K562 (cell line): ENCODE data around the gene CRABP2. TPM values are rescaled to one million over a fixed set of nuclear protein-coding genes. Genes with fewer than 3 reads are reported as not detected.
A peak's percentile ranks its signal among the peaks of the same experiment; 100 is the strongest.

Experiments used
- ATAC-seq: fragments of 200-7000 bp; cut with Tn5 transposase; 3 replicates; pipeline ENCODE4 v1.9.1; 2020; ENCODE audit warnings: moderate library complexity
- BruUV-seq: library from RNA; stranded (reverse); fragments of 400-500 nt; replicated peaks from 2 replicates; lab custom pipeline; 2021; lab: Mats Ljungman, UMichigan
- CTCF ChIA-PET: fragments of 300-600 bp; formaldehyde crosslinking; extraction: SDS; loops from one replicate; lab custom pipeline; 2021; ENCODE audit warnings: low intra/inter-chr PET ratio; lab: Yijun Ruan, JAX
- POLR2A ChIA-PET: fragments of 300-600, 350-650 bp; sonication (Branson Sonifier 250); formaldehyde crosslinking; extraction: SDS; loops from one replicate; lab custom pipeline; 2021; ENCODE audit warnings: antibody characterized with exemption, inconsistent platforms; lab: Yijun Ruan, JAX
- DNase-seq, 4 experiments: peaks; one replicate each; pipeline versions ENCODE4 v3.0.0 to v3.0.0-alpha.2; 2011 to 2018; ENCODE audit warnings: low spot score in 3 of 4, mixed read lengths in 3 of 4; ENCODE audit errors: extremely low read depth in 1 of 4
- FAIRE-seq: peaks from 2 replicates; lab custom pipeline; 2011; peaks lifted over from hg19 to GRCh38; lab: Jason Lieb, UNC
- H2AFZ ChIP-seq: 2 replicates; pipeline ENCODE4 v1.6.0; 2011; ENCODE audit warnings: low read depth, low read length, control low read depth, inconsistent platforms
- H3K27ac ChIP-seq: fragments of 200-600 bp; 3 replicates; pipeline ENCODE4 v1.8.0; 2011; ENCODE audit warnings: low read depth, mild to moderate bottlenecking, control low read depth, inconsistent platforms, low read length, moderate library complexity, mixed read lengths; ENCODE audit errors: extremely low read depth
- H3K27me3 ChIP-seq, 2 experiments: fragments of 300-600 bp in 1 of 2; 2 replicates in 1 of 2; 3 replicates in 1 of 2; pipeline versions ENCODE4 v1.6.0 to v1.8.0; 2011; ENCODE audit warnings: inconsistent platforms in 2 of 2, low read length in 2 of 2, mild to moderate bottlenecking in 1 of 2, mixed read lengths in 1 of 2, moderate library complexity in 1 of 2; ENCODE audit not compliant: control insufficient read depth in 2 of 2, insufficient read depth in 2 of 2
- H3K36me3 ChIP-seq: fragments of 300-600 bp; 3 replicates; pipeline ENCODE4 v1.8.0; 2011; ENCODE audit warnings: mild to moderate bottlenecking, low read length, inconsistent platforms; ENCODE audit not compliant: control insufficient read depth, insufficient read depth
- H3K4me1 ChIP-seq, 2 experiments: fragments of 200-600 bp in 1 of 2; replicated peaks in 1 of 2; 2 replicates in 1 of 2; 3 replicates in 1 of 2; pipeline versions ENCODE4 v1.5.1 to v1.8.0; 2011; ENCODE audit warnings: inconsistent platforms in 2 of 2, low read length in 2 of 2, mild to moderate bottlenecking in 1 of 2, mixed read lengths in 1 of 2, moderate library complexity in 1 of 2; ENCODE audit not compliant: control insufficient read depth in 2 of 2, insufficient read depth in 2 of 2
- H3K4me2 ChIP-seq: 2 replicates; pipeline ENCODE4 v1.6.1; 2011; ENCODE audit warnings: low read length, control low read depth, inconsistent platforms, mixed read lengths; ENCODE audit not compliant: insufficient read depth
- H3K4me3 ChIP-seq: fragments of 200-600 bp; sonication (generic), shearing (Covaris generic); 2 replicates; pipeline ENCODE4 v1.5.1; 2016; ENCODE audit warnings: control low read depth, inconsistent platforms
- H3K79me2 ChIP-seq: fragments of 200-600 bp; 3 replicates; pipeline ENCODE4 v1.8.0; 2011; ENCODE audit warnings: low read length, inconsistent platforms; ENCODE audit not compliant: control insufficient read depth, insufficient read depth
- H3K9ac ChIP-seq, 2 experiments: 2 replicates each; pipeline versions ENCODE4 v1.6.0 to v1.6.1; 2011; ENCODE audit warnings: low read depth in 2 of 2, low read length in 2 of 2, control low read depth in 1 of 2, inconsistent platforms in 1 of 2, mild to moderate bottlenecking in 1 of 2, mixed read lengths in 1 of 2; ENCODE audit not compliant: insufficient read depth in 1 of 2
- H3K9me1 ChIP-seq: one replicate; pipeline ENCODE4 v1.6.0; 2011; ENCODE audit warnings: inconsistent platforms, mild to moderate bottlenecking, low read length, moderate library complexity; ENCODE audit not compliant: control insufficient read depth, insufficient read depth
- H3K9me3 ChIP-seq: replicated peaks from 2 replicates; pipeline ENCODE4 v1.5.1; 2011; ENCODE audit warnings: low read depth, low read length, inconsistent platforms; ENCODE audit not compliant: control insufficient read depth, insufficient read depth
- H4K20me1 ChIP-seq: replicated peaks from 2 replicates; pipeline ENCODE4 v1.6.1; 2011; ENCODE audit warnings: low read length, inconsistent platforms, mixed read lengths; ENCODE audit not compliant: control insufficient read depth, insufficient read depth
- ARID1B ChIP-seq: fragments of 450-650 bp; IDR thresholded peaks from 2 replicates; pipeline ENCODE4 v1.6.1; 2016; ENCODE audit warnings: antibody characterized with exemption, mild to moderate bottlenecking, inconsistent platforms
- DIDO1 ChIP-seq: fragments of 450-650 bp; IDR thresholded peaks from 2 replicates; pipeline ENCODE4 v1.6.1; 2016; ENCODE audit warnings: low read depth, missing biosample characterization, missing genetic modification characterization
- DPF2 ChIP-seq: fragments of 450-650 bp; IDR thresholded peaks from 2 replicates; pipeline ENCODE4 v1.6.1; 2016
- GTF2A2 ChIP-seq: IDR thresholded peaks from 2 replicates; pipeline ENCODE4 v1.6.1; 2016; ENCODE audit warnings: mild to moderate bottlenecking, missing genetic modification characterization, missing compliant biosample characterization
- MNT ChIP-seq, 2 experiments: fragments of 450-650 bp; conservative IDR thresholded peaks; 2 replicates each; pipeline ENCODE4 v1.6.1; 2017; ENCODE audit warnings: mild to moderate bottlenecking in 2 of 2, moderate library complexity in 2 of 2
- PRMT5 ChIP-seq: sonication (generic); formaldehyde crosslinking; IDR thresholded peaks from 2 replicates; pipeline ENCODE4 v1.5.0; 2020; ENCODE audit warnings: missing genetic modification reagents
- SNRNP70 ChIP-seq: fragments of 200-400 bp; formaldehyde crosslinking; optimal IDR thresholded peaks from 2 replicates; pipeline ENCODE3; 2017; ENCODE audit warnings: low read depth, low read length
- TEAD4 ChIP-seq, 2 experiments: sonication (generic) in 1 of 2; formaldehyde crosslinking in 1 of 2; IDR thresholded peaks; 2 replicates each; pipeline versions ENCODE4 v1.6.1 to v1.8.0; 2012 to 2022; ENCODE audit warnings: borderline replicate concordance in 1 of 2, inconsistent platforms in 1 of 2, low read length in 1 of 2, mild to moderate bottlenecking in 1 of 2, missing genetic modification reagents in 1 of 2
- WHSC1 ChIP-seq: IDR thresholded peaks from one replicate; pipeline ENCODE4 v1.6.1; 2012; ENCODE audit warnings: low read length, control low read depth, inconsistent platforms
- XRCC4 ChIP-seq: IDR thresholded peaks from one replicate; pipeline ENCODE4 v1.6.1; 2011; ENCODE audit not compliant: insufficient read depth, insufficient read length; ENCODE audit errors: extremely low read depth
- ZNF134 ChIP-seq: fragments of 250-450 bp; sonication (Bioruptor Pico); conservative IDR thresholded peaks from 2 replicates; pipeline ENCODE4 v1.4.0; 2020
- ZNF324 ChIP-seq: fragments of 250-450 bp; sonication (Bioruptor Pico); IDR thresholded peaks from 2 replicates; pipeline ENCODE4 v1.4.0; 2020; ENCODE audit warnings: mild to moderate bottlenecking
- ZNF436 ChIP-seq: fragments of 250-450, 450-650 bp; sonication (Bioruptor Pico); formaldehyde crosslinking; IDR thresholded peaks from 2 replicates; pipeline ENCODE4 v1.7.0; 2020; ENCODE audit warnings: mild to moderate bottlenecking
- ZNF592 ChIP-seq: fragments of 450-650 bp; IDR thresholded peaks from 2 replicates; pipeline ENCODE4 v1.6.1; 2017; ENCODE audit warnings: antibody characterized with exemption, mild to moderate bottlenecking
- WGBS: fragments of 100-300 bp; shearing (Covaris generic); methylation state at CpG from one replicate; pipeline ENCODE4 v1.1.6; 2016; ENCODE audit warnings: low coverage, mixed read lengths; ENCODE audit not compliant: insufficient coverage; ENCODE audit errors: missing lambda C conversion rate; 5-methylcytosine and 5-hydroxymethylcytosine counted together
- in situ Hi-C: fragments of 300-500 bp; cut with MboI; formaldehyde crosslinking; loops from 4 replicates; pipeline ENCODE4 v1.15.0; 2018; ENCODE audit warnings: inconsistent platforms, mixed read lengths
- intact Hi-C: fragments of 100-400 bp; cut with micrococcal nuclease; formaldehyde crosslinking; loops from 2 replicates; pipeline ENCODE4 v1.14.2; 2022
- polyA plus RNA-seq, 8 experiments: library from polyadenylated mRNA; depleted of rRNA in 4 of 8; stranded (reverse) in 5 of 8; unstranded in 3 of 8; fragments of >200 nt; fragmentation: Nextera tagmentation in 2 of 8; fragmentation: Illumina TruSeq in 1 of 8; extraction: Ambion mirVana in 2 of 8; extraction: Trizol in 1 of 8; gene quantifications; 2 replicates each; pipeline versions ENCODE4 v1.2.1 to v1.2.3, GENCODE V29; 2011 to 2014; ENCODE audit warnings: inconsistent platforms in 1 of 8, missing spikeins in 1 of 8
- total RNA-seq, 7 experiments: library from RNA; depleted of rRNA in 6 of 7; stranded (reverse); fragments of >200 nt in 6 of 7; fragmentation: Illumina TruSeq in 2 of 7; extraction: Trizol in 2 of 7; gene quantifications; 2 replicates each; pipeline versions ENCODE4 v1.2.1 to v1.2.3, GENCODE V29; 2011 to 2021; ENCODE audit warnings: low replicate concordance in 1 of 7

CRABP2 gene
- total and polyA plus RNA-seq, 9 of the 15 experiments (the other 6 are each of a cell fraction or from before 2014, with no cell fraction given), result 0.30 to 2.5 (median 0.82) TPM

- no TSS peak for BruUV-seq
- POLR2A ChIA-PET, result interaction anchor here (0.6 to 1.1 kb wide), 3 partner anchors 8 to 365 kb away, joined by 3 to 7 read pairs (median 4); partner anchors contain the start of gene MRPL24
- peaks cover 26% of the 10 kb centered on the region for H4K20me1 ChIP-seq
- no peaks in the 10 kb centered on the region for H3K9me1 ChIP-seq
- H3K27me3 ChIP-seq, result no peaks in the 10 kb centered on the region
- H3K4me3 ChIP-seq, result peak overlapping the region; percentile 95
- ATAC-seq (peak; percentile 33), DNase-seq (peak in 2 of 4 experiments; percentile 62 to 78), FAIRE-seq (peak; percentile 81)
- H3K9me3 ChIP-seq, result no peaks in the 10 kb centered on the region
- peak overlapping the region; percentile 89 for H3K27ac ChIP-seq
- in situ Hi-C loops, result loop anchor here (25.0 kb wide), 1 partner anchor 1437 kb away; the partner anchor contains the start of genes FDPS, PKLR and RUSC1
- 0% methylated on average over 8 of the region's 8 CpGs for WGBS
- H3K79me2 ChIP-seq, result peaks cover 90% of the 10 kb centered on the region
- H2AFZ ChIP-seq, result no peak overlapping the region
- peaks cover 47% of the 10 kb centered on the region for H3K36me3 ChIP-seq
- H3K4me2 ChIP-seq, result peak overlapping the region; percentile 97
- peak overlapping the region; percentile 94 to 96 for H3K9ac ChIP-seq
- intact Hi-C loops, result loop anchor here (2.0 kb wide), 1 partner anchor 17 kb away; the partner anchor contains the start of gene PRCC
- peaks cover 34 to 39% of the 10 kb centered on the region in 2 experiments for H3K4me1 ChIP-seq
- CTCF ChIA-PET, result no interaction called here
- TF ChIP-seq PRMT5 (no peak), ZNF436 (no peak), XRCC4 (no peak), ZNF592 (no peak; the same call in 1 of the 2 replicates), SNRNP70 (no peak), MNT (conservative IDR thresholded peaks at IDR 0.05) (0 out of 4 replicates have a peak, but pooled peaks of 1 of the 2 experiments have one; percentile 3), ARID1B (peak; percentile 75), ZNF324 (CRISPR knock-in tag) (no peak), DIDO1 (tag) (no peak), TEAD4 (IDR thresholded peaks at IDR 0.05; ENCODE audit: low read length) (peak; percentile 28; the same call in 1 of the 2 replicates), TEAD4 (CRISPR knock-in tag; IDR thresholded peaks at IDR 0.05; ENCODE audit: borderline replicate concordance) (no peak), WHSC1 (no peak), ZNF134 (CRISPR knock-in tag) (peak; percentile 87), DPF2 (0 out of 2 replicates have a peak, but pooled peaks have one; percentile 4), GTF2A2 (tag) (no peak)
These were observed 44.2 kb upstream of the CRABP2 start for GRCh38 chr1:156749419-156750118.
